Caco-2 (cell line): ENCODE results near the gene FER. TPM values are rescaled to one million over a fixed set of nuclear protein-coding genes. Genes with fewer than 3 reads are reported as not detected.

Source experiments
- BruUV-seq: library from RNA; stranded (reverse); fragments of 400-500 nt; replicated peaks from 2 replicates; lab custom pipeline; 2021; lab: Mats Ljungman, UMichigan
- CTCF ChIA-PET: fragments of 300-600 bp; sonication (Branson Sonifier 250); formaldehyde crosslinking; loops from one replicate; lab custom pipeline; 2022; ENCODE audit warnings: antibody characterized with exemption; lab: Charles Lee
- POLR2A ChIA-PET: fragments of 300-600 bp; sonication (Branson Sonifier 250); formaldehyde crosslinking; loops from one replicate; lab custom pipeline; 2022; ENCODE audit warnings: antibody characterized with exemption; lab: Charles Lee
- DNase-seq, 2 experiments: peaks; one replicate each; pipeline versions ENCODE4 v3.0.0 to v3.0.0-alpha.2; 2020 to 2022
- H3K27me3 ChIP-seq: replicated peaks from 2 replicates; pipeline ENCODE4 v1.6.0; 2011; ENCODE audit warnings: low read length; ENCODE audit not compliant: control insufficient read depth, insufficient read depth
- H3K36me3 ChIP-seq: 2 replicates; pipeline ENCODE4 v1.5.1; 2011; ENCODE audit warnings: low read length; ENCODE audit not compliant: control insufficient read depth, insufficient read depth
- H3K4me1 ChIP-seq: fragments of 250-450 bp; sonication (Bioruptor Pico); 2 replicates; pipeline ENCODE4 v1.5.1; 2020; ENCODE audit warnings: mild to moderate bottlenecking
- H3K4me3 ChIP-seq: 2 replicates; pipeline ENCODE4 v1.5.1; 2011; ENCODE audit warnings: low read depth, mild to moderate bottlenecking, control low read depth, low read length
- H3K9me3 ChIP-seq: fragments of 250-450 bp; sonication (Bioruptor Pico); 2 replicates; pipeline ENCODE4 v1.5.1; 2020; ENCODE audit warnings: mild to moderate bottlenecking, moderate library complexity
- H3K27ac Mint-ChIP-seq: one replicate; pipeline ENCODE4 v1.8.0; 2022; ENCODE audit warnings: mixed read lengths; ENCODE audit not compliant: unreplicated experiment
- H3K27me3 Mint-ChIP-seq: one replicate; pipeline ENCODE4 v1.8.0; 2022; ENCODE audit warnings: mixed read lengths; ENCODE audit not compliant: insufficient read depth, unreplicated experiment
- H3K36me3 Mint-ChIP-seq: one replicate; pipeline ENCODE4 v1.8.0; 2022; ENCODE audit warnings: mild to moderate bottlenecking, mixed read lengths; ENCODE audit not compliant: insufficient read depth, unreplicated experiment
- H3K4me1 Mint-ChIP-seq: one replicate; pipeline ENCODE4 v1.8.0; 2022; ENCODE audit warnings: low read depth, mixed read lengths; ENCODE audit not compliant: unreplicated experiment
- H3K4me3 Mint-ChIP-seq: one replicate; pipeline ENCODE4 v1.8.0; 2022; ENCODE audit warnings: mild to moderate bottlenecking, moderate library complexity, mixed read lengths; ENCODE audit not compliant: unreplicated experiment
- H3K9me3 Mint-ChIP-seq: one replicate; pipeline ENCODE4 v1.8.0; 2022; ENCODE audit warnings: mixed read lengths; ENCODE audit not compliant: unreplicated experiment
- intact Hi-C: fragments of 100-400 bp; cut with micrococcal nuclease; formaldehyde crosslinking; loops from one replicate; pipeline ENCODE4 v1.10.0; 2022; ENCODE audit not compliant: unreplicated experiment
- total RNA-seq: library from RNA; stranded (reverse); gene quantifications from 2 replicates; pipeline ENCODE4 v1.2.3, GENCODE V29; 2022
- TF ChIP-seq, protein P1 (sequence below), 2 experiments: fragments of 200-600 bp in 1 of 2; IDR thresholded peaks; 1 replicate in 1 of 2; 2 replicates in 1 of 2; pipeline versions ENCODE4 v1.5.1 to v1.8.0; 2011 to 2022; ENCODE audit warnings: antibody characterized with exemption in 1 of 2, control low read depth in 1 of 2, inconsistent platforms in 1 of 2, low read depth in 1 of 2, low read length in 1 of 2, mild to moderate bottlenecking in 1 of 2, moderate library complexity in 1 of 2; ENCODE audit not compliant: insufficient read depth in 1 of 2, severe bottlenecking in 1 of 2, unreplicated experiment in 1 of 2

Gene FER
- total RNA-seq, 1 experiment from 2014 or later, result 43.1 TPM

DNA sequence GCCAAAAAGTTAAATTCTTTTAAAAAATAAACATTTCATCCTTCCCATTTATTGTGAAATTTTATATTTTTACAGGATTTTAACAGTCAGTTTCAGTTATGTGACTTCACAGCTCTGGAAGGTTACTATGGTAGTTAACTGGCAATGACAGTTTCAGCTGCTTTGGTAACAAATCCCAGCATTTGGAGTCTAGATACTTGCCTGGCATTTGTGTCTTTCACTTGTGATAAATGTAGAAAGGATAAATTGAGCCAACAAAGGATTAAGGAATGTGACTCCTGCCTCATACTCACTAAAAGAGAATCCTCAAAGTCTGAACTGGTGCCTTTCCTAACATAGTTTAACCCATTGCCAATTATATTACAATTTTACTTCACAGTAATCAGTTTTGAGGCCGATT lies 315.5 kb downstream of the FER start:
- H3K27ac Mint-ChIP-seq, result no peak overlapping the region
- H3K4me3 Mint-ChIP-seq, result no peak overlapping the region
- H3K9me3 ChIP-seq, result no peaks in the 10 kb centered on the region
- TF ChIP-seq, protein P1, sequence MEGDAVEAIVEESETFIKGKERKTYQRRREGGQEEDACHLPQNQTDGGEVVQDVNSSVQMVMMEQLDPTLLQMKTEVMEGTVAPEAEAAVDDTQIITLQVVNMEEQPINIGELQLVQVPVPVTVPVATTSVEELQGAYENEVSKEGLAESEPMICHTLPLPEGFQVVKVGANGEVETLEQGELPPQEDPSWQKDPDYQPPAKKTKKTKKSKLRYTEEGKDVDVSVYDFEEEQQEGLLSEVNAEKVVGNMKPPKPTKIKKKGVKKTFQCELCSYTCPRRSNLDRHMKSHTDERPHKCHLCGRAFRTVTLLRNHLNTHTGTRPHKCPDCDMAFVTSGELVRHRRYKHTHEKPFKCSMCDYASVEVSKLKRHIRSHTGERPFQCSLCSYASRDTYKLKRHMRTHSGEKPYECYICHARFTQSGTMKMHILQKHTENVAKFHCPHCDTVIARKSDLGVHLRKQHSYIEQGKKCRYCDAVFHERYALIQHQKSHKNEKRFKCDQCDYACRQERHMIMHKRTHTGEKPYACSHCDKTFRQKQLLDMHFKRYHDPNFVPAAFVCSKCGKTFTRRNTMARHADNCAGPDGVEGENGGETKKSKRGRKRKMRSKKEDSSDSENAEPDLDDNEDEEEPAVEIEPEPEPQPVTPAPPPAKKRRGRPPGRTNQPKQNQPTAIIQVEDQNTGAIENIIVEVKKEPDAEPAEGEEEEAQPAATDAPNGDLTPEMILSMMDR (IDR thresholded peaks at IDR 0.05; ENCODE audit: insufficient read depth in 1 of 2, low read depth in 1 of 2, low read length in 1 of 2, severe bottlenecking in 1 of 2, unreplicated experiment in 1 of 2), result no peak
- CTCF ChIA-PET, result no interaction called here
- no peaks in the 10 kb centered on the region for H3K27me3 Mint-ChIP-seq
- no peaks in the 10 kb centered on the region for H3K27me3 ChIP-seq
- no peaks in the 10 kb centered on the region for H3K9me3 Mint-ChIP-seq
- intact Hi-C loops, result no loop called here
- DNase-seq, result no peak
- no peaks in the 10 kb centered on the region for H3K4me1 Mint-ChIP-seq
- POLR2A ChIA-PET, result no interaction called here
- no peak overlapping the region for H3K4me3 ChIP-seq
- BruUV-seq, result no TSS peak
- no peaks in the 10 kb centered on the region for H3K4me1 ChIP-seq
- no peaks in the 10 kb centered on the region for H3K36me3 ChIP-seq
- no peaks in the 10 kb centered on the region for H3K36me3 Mint-ChIP-seq

DNA sequence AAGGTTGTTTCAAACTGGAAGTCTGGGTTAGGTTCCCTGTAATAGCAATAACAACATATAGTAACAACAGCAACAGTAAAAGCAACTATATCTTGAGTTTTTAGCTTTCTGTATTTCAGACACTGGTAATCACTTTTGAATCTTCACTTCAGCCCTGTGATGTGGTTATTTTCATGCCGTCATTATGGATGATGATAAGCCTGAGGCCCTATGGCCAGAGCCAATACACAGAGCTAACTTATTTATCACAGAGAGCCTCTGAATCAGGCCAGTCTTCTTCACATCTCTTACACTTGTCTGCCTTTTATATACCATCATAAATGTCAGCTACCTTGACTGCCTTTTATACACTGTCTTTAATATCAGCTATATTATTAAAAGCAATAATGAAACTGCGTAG lies 329.0 kb downstream of the FER start:
- TF ChIP-seq, protein P1 (IDR thresholded peaks at IDR 0.05; ENCODE audit: insufficient read depth in 1 of 2, low read depth in 1 of 2, low read length in 1 of 2, severe bottlenecking in 1 of 2, unreplicated experiment in 1 of 2), result no peak
- CTCF ChIA-PET, result no interaction called here
- POLR2A ChIA-PET, result no interaction called here
- Mint-ChIP-seq H3K9me3 (peaks cover 9% of the 10 kb centered on the region), H3K36me3 (no peaks in the 10 kb centered on the region), H3K27ac (no peak overlapping the region), H3K27me3 (no peaks in the 10 kb centered on the region), H3K4me1 (peaks cover 15% of the 10 kb centered on the region), H3K4me3 (no peak overlapping the region)
- Histone ChIP-seq H3K9me3 (no peaks in the 10 kb centered on the region), H3K36me3 (no peaks in the 10 kb centered on the region), H3K27me3 (no peaks in the 10 kb centered on the region), H3K4me3 (no peak overlapping the region), H3K4me1 (peaks cover 17% of the 10 kb centered on the region)
- intact Hi-C loops, result no loop called here
- no peak for DNase-seq
- no TSS peak for BruUV-seq

DNA sequence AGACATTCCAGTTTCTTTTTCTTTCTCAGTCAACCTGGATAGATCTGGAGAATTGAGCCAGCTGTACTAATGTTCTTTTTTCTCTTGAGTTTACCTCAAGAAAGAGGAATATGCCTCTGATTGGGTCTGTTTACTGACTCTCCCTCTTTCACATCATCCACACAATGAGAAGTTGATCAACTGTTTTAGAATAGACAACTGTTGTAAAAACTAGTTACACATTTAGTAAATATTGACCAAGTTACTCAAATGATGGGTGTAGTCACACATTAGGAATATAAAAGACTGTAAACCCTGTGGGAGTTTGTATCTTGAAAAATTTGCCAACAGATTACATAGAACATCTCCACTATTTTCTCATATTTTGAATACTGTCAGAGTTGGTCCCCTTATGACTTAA lies 330.8 kb downstream of the FER start:
- H3K27me3 Mint-ChIP-seq, result no peaks in the 10 kb centered on the region
- CTCF ChIA-PET, result no interaction called here
- Histone ChIP-seq H3K27me3 (no peaks in the 10 kb centered on the region), H3K4me3 (no peak overlapping the region), H3K9me3 (no peaks in the 10 kb centered on the region), H3K36me3 (no peaks in the 10 kb centered on the region), H3K4me1 (peaks cover 17% of the 10 kb centered on the region)
- intact Hi-C loops, result no loop called here
- DNase-seq, result no peak
- H3K9me3 Mint-ChIP-seq, result peaks cover 9% of the 10 kb centered on the region
- POLR2A ChIA-PET, result no interaction called here
- no TSS peak for BruUV-seq
- H3K36me3 Mint-ChIP-seq, result no peaks in the 10 kb centered on the region
- H3K4me3 Mint-ChIP-seq, result no peak overlapping the region
- TF ChIP-seq, protein P1 (IDR thresholded peaks at IDR 0.05; ENCODE audit: insufficient read depth in 1 of 2, low read depth in 1 of 2, low read length in 1 of 2, severe bottlenecking in 1 of 2, unreplicated experiment in 1 of 2), result no peak
- H3K4me1 Mint-ChIP-seq, result peaks cover 15% of the 10 kb centered on the region
- no peak overlapping the region for H3K27ac Mint-ChIP-seq
